GM21619 (cell line): Measurements from ENCODE around the gene CRAMP1.

ENCODE experiments used
- ATAC-seq: cut with Tn5 transposase; IDR thresholded peaks from one replicate; pipeline ENCODE4 v1.9.1; 2021; ENCODE audit not compliant: unreplicated experiment

Gene CRAMP1

GRCh38 chr16:1654505-1655268 is 42.5 kb downstream of the CRAMP1 start:
- no peak for ATAC-seq

GRCh38 chr16:1655269-1655807 is 43.2 kb downstream of the CRAMP1 start:
- no peak for ATAC-seq

- ATAC-seq = no peak
These were observed 44.0 kb downstream of the CRAMP1 start for GRCh38 chr16:1655909-1656807.

- ATAC-seq = no peak
These were observed 44.9 kb downstream of the CRAMP1 start for GRCh38 chr16:1656808-1657617.

- ATAC-seq = no peak
These were observed 45.7 kb downstream of the CRAMP1 start for GRCh38 chr16:1657841-1658240.

GRCh38 chr16:1659031-1659430 is 46.9 kb downstream of the CRAMP1 start:
- ATAC-seq = no peak

- no peak for ATAC-seq
These were observed 49.7 kb downstream of the CRAMP1 start for GRCh38 chr16:1661826-1662225.

GRCh38 chr16:1662543-1662942 is 50.4 kb downstream of the CRAMP1 start:
- ATAC-seq = no peak

GRCh38 chr16:1665829-1666228 is 53.7 kb downstream of the CRAMP1 start:
- ATAC-seq = no peak

- no peak for ATAC-seq
These were observed 54.2 kb downstream of the CRAMP1 start for GRCh38 chr16:1666316-1666715.

GRCh38 chr16:1667271-1667670 is 55.1 kb downstream of the CRAMP1 start:
- ATAC-seq = no peak

GRCh38 chr16:1667916-1668315 is 55.8 kb downstream of the CRAMP1 start:
- no peak for ATAC-seq

GRCh38 chr16:1668612-1669319 is 56.6 kb downstream of the CRAMP1 start:
- ATAC-seq = no peak

GRCh38 chr16:1669698-1670097 is 57.5 kb downstream of the CRAMP1 start:
- ATAC-seq = no peak

- ATAC-seq = no peak
These were observed 58.2 kb downstream of the CRAMP1 start for GRCh38 chr16:1670371-1670770.

- no peak for ATAC-seq
These were observed 58.7 kb downstream of the CRAMP1 start for GRCh38 chr16:1670866-1671265.

- ATAC-seq = no peak
These were observed 61.4 kb downstream of the CRAMP1 start for GRCh38 chr16:1673424-1674151.

GRCh38 chr16:1674306-1674705 is 62.1 kb downstream of the CRAMP1 start:
- no peak for ATAC-seq

GRCh38 chr16:1674751-1675664 is 62.8 kb downstream of the CRAMP1 start:
- ATAC-seq = no peak
